Daoy (cell line): ENCODE results near the gene FBXL2. TPM values are rescaled to one million over a fixed set of nuclear protein-coding genes. Genes with fewer than 3 reads are reported as not detected.
A peak's percentile ranks its signal among the peaks of the same experiment; 100 is the strongest.
"Not testable (repeated sequence)": the region's sequence is repeated elsewhere in the genome, so short reads cannot be mapped to it uniquely, and the experiment has no call there.

Experiments used
- DNase-seq: peaks from one replicate; pipeline ENCODE4 v3.0.0-alpha.2; 2015; ENCODE audit warnings: low read depth
- total RNA-seq: library from RNA; depleted of rRNA; stranded (reverse); fragments of >200 nt; shearing (Covaris generic); gene quantifications from 2 replicates; pipeline ENCODE4 v1.2.3, GENCODE V29; 2014

The FBXL2 gene
- total RNA-seq, 1 experiment from 2014 or later: 2.6 TPM

DNA sequence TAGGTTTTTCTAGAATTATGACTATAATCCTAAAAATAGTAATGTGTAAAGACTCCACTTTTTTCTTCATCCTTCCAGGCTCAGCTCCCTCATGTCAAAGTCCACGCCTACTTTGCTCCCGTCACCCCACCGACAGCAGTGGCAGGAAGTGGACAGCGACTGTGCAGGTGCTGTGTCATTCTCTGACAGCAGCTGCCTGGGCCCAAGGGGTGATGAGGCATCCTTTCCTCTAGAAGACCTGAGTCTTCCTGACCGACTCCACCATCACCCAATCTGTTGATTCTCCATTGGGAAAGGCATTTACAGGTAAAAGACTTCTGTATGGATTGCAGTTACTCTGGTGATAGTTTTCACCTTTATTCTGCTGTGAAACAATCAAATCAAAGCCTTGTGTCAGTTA lies 108.2 kb downstream of the FBXL2 start:
- DNase-seq: no peak

DNA sequence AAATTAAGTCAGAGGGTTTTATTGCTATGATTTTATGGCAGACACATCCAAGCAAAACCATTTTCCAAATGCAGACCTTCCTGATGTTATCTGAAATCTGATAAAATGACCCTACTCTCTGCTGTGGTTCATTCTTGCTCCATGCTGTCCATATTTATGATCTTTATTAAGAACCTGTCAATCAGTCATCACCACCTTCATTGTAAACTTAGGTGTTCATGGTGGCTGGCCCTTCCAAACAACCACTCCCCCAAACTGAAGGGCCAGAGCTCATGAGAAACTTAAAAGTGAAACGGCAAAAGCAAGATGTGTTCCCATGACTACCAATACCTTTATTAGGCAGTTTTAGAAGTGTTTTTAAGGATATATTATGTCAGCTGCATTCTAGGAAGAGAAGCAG lies 109.4 kb downstream of the FBXL2 start:
- no peak for DNase-seq

DNA sequence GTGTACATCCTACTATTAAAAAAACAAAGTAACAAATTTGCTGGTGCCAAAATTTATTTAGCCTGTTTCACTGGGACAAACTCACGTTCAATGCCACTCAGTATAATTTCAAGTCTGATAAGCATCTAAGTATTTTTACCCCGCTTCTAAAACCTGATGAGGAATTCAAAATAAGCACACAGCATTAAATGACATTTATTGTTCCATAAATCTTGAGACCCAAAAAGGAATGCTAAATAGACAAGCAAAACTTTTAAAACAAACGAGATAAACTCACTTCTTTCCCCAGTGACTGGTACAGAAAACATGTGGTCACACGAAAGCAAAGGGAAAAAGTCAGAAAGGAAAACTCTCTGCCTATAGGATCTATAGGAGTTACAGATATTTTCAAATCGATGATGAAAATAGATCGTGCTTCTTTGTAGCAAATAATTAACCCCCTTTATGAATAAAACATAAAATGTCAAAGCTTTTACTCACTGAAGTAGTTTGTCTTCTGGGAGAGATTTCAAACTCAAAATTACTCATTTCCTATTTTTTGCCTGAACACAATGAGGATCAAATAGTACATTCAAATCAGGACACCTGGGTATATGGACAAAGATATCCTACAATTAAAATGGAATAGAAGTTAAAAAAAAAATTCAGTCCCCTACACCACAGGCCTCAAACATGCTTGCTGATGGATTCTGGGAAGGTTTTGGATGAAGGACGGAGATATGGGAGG lies 111.3 kb downstream of the FBXL2 start:
- no peak for DNase-seq

DNA sequence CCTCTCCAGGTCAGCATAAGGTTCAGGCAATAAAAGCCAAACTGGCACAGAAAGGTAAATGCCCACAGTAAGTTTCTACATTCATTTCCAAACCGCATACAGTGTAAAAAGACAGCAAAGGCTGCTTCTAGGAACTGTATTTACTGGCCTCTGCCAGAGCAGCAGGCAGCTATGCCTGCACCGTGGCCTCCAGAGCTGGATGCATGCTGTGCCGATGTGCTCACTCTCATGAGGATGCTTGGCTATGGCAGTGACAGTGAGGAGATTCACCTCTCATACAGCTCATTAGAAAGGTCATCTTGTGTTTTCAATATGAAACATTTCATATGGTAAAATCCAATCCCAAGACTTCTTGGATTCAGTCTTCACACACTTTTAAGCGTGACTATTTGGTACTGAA lies 112.7 kb downstream of the FBXL2 start:
- DNase-seq: no peak

DNA sequence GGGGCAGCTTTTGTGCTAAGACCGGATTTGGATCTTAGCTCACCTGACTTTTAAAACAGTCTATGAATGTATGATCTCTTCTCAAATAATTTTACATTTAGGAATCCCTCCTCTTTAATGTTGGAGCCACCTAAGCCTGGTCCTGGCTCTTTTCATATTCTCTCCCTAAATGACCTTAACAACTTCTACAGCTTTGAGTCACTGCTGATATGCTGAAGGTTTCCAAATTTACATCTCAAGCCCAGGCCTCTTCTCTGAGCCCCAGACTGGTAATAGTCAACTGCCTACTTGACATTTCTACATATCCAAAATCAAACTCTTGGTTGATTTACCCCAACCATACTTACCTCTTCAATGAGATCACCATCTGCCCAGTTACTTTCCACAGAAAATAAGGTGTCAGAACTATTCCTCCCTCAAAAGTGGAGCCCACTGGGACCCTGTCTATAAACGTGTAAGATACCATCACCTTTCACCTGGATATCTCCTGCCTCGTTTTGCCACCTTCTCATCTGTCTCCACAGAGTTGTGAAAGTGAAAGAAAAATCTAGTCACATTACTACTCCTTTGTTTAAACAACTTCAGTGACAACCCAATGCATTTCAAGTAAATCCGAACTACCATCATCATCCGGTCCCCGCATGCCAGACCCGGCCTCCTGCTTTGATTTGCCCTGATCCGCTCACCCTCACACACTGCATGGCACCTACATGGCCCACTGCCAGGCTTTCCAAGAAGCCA lies 114.2 kb downstream of the FBXL2 start:
- no peak for DNase-seq

DNA sequence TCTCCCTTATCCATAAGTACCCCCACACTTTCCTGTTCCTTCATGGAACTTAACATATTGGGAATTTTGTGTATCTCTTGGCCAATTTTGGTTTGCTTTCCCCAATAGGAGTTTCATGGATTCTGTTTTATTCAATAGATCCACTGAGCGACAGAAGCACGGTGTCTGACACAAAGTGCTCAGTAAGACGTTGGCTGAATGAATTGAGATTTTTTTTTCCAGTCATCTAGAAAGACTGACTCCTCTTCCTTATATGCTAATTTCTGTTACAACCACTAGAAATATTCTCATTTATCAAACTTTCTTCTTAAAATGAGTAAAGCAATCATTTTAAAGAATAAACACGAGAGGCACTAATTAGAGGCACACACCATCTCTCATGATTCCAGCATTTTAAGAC lies 114.9 kb downstream of the FBXL2 start:
- DNase-seq: no peak

DNA sequence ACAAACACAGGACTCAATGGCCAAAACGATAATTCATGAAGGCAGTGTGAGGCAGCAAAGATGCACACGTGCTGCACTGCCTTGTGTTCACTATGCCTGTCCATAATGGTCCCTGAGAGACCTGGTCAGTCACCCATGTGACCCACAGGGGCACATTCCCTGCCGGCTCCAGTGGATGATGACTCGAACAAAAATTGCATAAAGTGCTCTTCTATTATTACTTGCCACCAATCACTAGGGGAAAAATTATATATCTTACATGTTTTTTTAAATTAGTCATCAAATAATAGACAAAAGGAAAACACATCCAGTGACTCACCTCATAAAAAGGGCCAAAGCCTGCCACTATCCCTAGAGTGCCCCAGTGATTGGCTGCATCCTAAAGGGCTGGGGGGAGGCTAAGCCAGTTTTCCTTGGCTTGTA lies 115.5 kb downstream of the FBXL2 start:
- peak; percentile 84 for DNase-seq

DNA sequence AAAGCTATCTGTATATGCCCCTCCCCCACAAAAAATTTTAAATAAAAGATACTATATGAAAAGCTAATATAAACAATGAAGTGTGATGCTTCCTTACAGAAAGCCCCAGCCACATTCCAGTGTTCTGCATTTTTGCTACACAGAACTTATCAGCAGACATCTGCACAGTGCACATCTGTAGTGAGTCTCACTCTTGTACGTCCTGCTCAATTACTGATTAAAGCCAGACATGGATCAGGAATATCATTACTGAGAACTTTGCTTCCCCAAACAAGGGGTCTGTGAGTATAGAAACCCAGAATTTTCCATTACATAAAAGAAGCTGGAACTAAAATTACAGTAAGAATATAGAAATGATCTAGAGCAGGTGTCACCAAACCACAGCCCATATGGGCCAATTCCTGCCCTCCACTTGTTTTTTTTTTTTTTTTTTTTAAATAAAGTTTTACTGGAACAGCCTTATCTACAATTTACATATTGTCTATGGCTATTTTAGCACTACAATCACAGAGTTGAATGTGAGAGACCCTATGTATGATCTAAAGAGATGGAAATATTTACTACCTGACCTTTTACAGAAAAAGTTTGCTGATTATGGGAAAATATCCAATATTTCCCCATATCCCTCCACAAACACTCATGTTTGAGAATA lies 117.3 kb downstream of the FBXL2 start:
- no peak for DNase-seq

DNA sequence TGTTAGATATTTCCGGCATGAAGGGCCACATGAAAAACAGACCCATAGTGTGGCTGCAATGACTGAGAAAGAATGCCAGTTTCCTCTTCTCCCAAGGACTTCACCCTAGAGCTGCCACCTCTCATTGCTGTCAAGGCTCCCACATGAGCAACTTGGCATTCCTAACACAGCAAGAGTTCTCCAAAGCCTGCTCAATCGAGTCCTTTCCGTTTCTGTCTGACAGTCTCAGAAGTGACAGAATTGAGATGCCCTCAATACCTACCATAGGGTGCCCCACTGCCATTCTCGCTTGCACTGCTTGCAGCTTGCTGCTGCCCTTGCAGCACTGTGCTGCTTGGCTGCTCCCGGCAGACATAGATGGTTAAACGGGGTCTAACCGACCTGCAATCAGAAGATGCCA lies 118.7 kb downstream of the FBXL2 start:
- DNase-seq: no peak

DNA sequence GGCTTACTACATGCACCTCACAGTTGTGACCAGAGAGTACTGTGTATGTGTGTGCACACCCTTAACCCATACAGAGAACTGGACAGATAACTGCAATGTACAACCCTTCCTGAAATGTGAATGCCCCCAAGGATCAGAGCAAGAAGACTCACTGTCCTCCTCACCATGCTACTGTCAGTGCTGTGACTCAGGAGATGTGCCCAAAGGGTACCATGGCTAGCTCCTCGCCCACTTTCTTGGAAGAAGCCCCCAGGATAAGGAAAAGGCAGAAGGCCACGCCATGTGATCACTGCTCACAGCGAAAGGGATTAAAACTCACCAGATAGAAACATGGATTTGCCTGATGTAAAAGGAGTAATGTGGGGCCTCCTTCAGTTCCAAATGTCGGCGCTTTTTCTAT lies 121.2 kb downstream of the FBXL2 start:
- DNase-seq: no peak

DNA sequence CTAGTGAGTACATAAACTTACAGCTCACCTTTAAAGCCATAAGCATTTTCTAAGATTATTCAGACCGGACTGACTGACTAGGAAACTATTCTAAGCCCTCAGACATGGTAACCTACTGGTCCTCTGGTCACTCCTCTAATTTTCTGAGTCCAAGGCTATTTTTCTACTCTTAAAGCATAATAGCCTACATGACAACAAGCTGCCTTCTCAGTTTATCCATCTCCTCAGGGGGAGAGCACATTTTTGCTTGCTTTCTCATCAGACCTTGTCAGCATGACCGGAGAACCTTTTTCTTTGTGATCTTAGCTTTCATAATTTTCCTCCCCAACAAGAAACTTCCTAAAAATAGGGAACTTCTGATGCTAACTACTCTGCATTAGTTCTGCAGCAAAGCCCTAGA lies 124.5 kb downstream of the FBXL2 start:
- DNase-seq: no peak

DNA sequence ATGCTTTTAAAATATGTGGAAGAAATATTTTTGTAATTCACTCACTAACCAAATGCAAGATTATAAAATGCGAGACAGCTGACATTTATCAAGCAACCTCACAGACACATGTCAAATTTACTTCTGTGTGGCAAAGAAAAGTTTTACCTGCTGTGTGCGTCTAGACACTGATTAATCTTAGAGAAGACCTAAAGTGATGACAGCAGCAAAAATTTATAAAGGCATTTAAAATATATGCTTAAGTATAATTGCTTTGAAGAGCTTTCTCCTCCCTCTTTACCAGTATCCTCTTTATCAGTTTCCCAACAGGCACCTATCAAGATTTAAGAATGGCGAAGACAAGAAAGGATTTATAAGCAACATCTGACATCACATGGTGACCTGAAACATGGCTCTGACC lies 125.7 kb downstream of the FBXL2 start:
- DNase-seq: no peak

DNA sequence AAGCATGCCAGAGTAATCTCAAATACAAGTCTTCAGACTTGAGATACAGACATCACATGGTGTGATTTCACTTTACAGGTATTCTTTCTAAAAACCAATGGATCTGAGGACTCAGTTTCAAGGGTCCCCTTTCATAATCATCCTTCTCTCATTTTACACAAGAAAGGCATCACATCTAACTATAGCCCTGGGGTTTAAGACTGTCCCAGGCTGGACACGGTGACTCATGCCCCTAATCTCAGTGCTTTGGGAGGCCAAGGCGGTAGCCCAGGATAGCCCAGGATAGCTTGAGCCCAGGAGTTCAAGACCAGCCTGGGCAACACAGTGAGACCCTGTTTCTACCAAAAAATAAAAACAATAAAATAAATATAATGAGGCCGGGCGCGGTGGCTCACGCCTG lies 126.5 kb downstream of the FBXL2 start:
- no peak for DNase-seq

DNA sequence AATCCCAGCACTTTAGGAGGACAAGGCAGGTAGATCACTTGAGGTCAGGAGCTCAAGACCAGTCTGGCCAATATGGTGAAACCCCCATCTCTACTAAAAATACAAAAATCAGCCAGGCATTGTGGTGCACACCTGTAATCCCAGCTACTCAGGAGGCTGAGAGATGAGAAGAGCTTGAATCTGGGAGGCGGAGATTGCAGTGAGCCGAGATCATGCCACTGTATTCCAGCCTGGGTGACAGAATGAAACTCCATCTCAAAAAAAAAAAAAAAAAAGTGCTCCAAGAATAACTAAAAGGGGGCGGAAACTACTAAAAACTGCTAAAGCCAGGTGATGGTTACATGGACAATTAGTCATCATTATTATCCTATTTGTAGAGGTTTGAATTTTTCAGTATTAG lies 133.6 kb downstream of the FBXL2 start:
- not testable (repeated sequence) for DNase-seq

DNA sequence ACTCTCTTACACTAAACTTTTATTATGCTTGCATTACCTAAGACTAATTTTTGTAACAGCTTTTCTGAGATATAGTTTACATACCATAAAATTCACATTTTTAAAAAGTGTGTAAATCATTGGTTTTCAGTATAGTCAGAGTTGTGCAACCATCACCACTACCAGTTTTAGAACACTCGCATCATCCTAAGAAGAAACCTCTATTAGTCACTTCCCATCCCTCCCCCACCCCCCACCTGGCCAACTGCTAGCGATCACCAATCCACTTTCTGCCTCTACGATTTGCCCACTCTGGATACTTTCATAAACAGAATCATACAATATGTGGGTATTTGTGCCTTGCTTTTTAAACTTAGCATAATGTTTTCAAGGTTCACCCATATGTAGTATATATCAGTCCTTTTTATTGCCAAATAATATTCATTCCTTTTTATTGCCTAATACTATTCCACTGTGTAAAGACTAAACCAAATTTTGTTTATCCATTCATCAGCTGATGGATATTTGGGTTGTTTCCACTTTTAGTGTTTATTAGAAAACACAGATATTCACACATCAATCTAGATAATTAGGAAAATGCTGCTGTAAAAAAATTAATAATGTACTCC lies 139.9 kb downstream of the FBXL2 start:
- no peak for DNase-seq

DNA sequence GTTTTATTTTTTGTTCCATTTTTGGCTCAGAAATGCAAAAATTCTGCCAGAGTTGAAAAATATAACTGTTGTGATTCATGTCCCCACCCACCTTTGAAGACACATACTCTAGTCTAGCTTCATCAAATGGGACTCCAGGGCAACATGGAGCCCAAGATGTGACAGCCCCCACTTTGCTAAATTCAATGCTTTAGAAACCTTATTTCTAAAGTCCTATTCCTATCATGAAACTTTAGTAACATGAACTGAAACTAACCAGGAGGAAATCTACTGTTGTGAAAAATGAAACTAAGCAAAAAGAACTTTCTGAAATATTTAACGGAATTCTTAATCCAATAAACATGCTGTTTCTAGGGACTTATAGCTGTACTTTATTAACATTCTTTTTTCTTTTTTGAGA lies 142.7 kb downstream of the FBXL2 start:
- DNase-seq: no peak

DNA sequence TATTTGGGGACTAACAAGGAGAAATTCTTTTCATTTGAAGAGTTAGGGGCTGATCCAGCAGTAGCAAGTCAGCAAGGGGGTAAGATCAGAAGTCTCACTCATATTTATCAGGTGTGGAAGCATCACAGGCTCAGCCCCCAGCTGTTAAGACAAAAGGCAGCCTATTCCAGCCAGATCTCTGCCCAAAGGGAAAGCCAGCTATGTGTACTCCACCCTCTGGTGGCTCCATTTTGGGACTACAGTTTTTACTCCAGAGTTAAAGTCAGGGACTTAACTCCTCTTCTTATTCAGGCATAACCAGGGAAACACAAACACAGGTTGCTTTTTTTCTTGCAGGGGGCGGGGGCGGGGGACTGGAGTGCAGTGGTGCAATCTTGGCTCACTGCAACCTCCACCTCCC lies 143.7 kb downstream of the FBXL2 start:
- no peak for DNase-seq

DNA sequence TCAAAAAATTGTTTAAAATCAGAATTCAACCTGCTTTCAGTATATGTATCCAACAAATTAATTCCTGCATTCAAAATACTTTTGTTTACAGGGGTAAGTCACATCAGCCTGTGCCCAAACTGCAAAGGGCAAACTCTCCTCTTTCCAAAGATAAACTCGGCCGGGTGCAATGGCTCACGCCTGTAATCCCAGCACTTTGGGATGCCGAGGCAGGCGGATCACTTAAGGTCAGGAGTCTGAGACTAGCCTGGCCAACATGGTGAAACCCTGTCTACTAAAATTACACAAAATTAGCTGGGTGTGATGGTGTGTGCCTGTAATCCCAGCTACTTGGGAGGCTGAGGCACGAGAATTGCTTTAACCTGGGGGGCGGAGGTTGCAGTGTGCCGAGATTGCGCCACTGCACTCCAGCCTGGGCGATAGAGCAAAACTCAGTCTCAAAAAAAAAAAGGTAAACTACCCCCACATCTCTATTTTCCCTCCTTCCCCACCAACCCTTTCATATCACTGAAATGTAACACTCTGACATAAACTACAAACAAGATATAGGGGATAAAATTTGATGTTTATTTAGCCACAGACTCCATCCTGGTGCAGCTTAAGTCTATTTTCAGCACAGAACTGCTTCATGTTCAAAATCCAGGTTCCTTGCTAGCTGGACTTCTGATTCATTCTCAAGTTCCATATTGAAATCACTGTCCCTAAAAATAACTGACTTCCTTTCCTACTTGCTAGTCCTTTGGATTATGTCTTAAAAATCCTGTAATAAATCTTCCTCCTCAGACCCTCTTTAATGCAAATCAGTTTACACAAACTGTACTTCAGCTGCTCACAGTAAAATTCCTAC lies 147.6 kb downstream of the FBXL2 start:
- DNase-seq: no peak

DNA sequence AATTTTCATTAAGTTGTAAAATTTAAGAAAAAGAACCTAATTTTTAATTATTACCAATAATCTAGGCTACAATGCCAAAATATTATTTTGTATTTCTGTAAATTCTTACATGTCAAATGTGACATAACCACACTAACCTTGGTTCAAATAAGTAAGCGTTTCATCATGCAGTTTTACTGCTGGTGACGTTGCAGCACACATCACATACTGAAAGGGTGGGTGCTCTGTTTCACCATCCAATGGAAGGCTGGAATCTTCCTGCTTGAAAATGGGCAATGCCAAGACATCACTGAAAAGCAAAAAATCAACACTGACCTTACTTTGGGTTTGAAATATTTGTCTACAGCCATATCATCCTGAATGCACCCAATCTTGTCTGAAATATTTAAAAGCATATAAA lies 148.2 kb downstream of the FBXL2 start:
- DNase-seq: no peak

DNA sequence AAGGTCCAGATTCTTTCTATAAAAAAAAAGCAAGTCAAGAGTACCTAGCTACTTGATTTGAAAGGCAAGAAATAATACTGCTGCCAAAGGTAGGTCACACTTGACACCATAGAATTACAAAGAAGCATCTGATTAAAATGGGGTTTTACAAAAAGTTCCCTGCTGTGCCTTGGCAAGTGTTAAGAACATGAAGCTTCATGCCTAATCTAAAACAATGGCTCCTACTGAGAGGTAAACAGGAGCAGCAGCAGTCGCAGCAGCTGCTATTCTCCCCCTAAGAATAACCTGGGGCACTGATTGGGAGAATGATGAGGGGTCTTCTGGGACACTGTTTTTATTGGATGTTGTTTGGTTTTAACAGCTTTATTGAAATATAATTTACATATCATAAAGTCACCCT lies 148.8 kb downstream of the FBXL2 start:
- DNase-seq: no peak

DNA sequence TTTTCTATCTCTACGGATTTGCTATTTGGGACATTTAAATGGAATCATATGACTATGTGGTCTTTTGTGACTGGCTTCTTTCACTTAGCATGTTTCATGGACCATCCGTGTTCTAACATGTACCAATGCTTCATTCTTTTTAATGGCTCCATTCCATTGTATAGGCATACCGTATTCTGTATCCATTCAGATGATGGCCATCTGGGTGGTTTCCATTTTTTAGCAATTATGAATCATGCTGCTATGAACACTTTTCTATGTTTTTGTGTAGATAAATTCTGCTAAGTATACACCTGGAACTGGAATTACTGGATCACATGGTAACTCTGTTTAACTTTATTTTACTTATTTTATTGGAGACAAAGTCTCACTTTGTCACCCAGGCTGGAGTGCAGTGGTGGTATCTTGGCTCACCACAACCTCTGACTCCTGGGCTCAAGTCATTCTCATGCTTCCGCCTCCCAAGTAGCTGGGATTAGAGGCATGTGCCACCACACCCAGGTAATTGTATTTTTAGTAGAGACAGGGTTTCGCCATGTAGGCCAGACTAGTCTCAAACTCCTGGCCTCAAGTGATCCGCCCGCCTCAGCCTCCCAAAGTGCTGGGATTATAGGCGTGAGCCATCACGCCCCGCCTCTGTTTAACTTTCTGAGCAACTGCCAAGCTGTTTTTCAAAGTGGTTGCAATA lies 149.5 kb downstream of the FBXL2 start:
- peak; percentile 41 for DNase-seq
